HG02852 (cell line): ENCODE results near the gene SPTB.
A peak's percentile ranks its signal among the peaks of the same experiment; 100 is the strongest.
"Not testable (repeated sequence)": the region's sequence is repeated elsewhere in the genome, so short reads cannot be mapped to it uniquely, and the experiment has no call there.

Experiments
- ATAC-seq: cut with Tn5 transposase; IDR thresholded peaks from one replicate; pipeline ENCODE4 v1.9.1; 2021; ENCODE audit warnings: mild to moderate bottlenecking, moderate library complexity; ENCODE audit not compliant: unreplicated experiment

Gene SPTB

GRCh38 chr14:64824471-64824870 is 55.2 kb downstream of the SPTB start:
- ATAC-seq: no peak

DNA sequence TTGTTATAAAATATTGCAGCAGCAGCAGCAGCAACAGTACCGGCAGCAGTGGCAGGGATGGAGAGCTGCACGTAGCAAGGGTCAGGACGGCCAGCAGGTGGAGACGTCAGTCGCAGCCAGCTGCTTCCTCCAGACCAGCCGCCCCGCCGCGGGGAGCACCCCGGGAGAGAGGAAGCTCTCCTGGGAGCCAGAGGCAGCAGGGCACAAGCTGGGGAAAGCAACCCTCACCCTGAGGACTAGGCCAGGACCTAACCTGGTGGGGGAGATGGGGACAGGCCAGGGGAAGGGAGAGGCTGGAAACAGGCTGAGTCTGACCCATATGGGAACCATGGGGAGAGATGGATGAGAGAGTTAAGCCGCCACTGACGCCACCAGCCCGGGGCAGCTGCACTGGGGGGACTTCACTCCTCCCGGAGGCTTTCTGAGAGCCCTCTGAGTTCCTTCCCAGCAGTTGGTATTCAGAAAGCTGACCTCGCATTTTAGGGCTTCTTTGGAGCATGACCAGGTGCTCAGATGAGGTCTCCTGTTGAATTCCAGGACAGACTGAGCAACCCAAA is 56.3 kb downstream of the SPTB start:
- ATAC-seq: peak; percentile 64

- ATAC-seq: no peak
Observed at GRCh38 chr14:64821651-64822050, 58.1 kb downstream of the SPTB start.

DNA sequence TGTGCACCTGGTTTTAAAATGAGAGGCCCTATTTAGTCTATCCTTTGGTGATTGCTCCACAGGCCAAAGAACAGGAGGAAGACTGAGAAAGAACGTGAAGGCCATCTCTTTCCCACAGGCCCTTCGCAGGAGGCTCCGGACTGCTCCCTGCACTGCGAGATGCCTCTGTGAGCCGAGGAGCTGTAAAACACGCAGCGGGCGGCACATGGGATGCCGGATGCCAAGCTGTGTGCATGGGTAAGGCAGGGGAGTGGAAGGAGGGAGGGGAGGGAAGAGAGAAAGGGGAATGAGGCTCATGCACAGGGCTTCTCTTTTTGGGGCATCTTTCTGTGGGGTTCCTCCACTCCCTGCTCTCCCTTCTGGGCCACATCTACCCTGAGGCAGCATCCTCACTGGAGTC is 61.6 kb downstream of the SPTB start:
- no peak for ATAC-seq

GRCh38 chr14:64817631-64818030 is 62.1 kb downstream of the SPTB start:
- no peak for ATAC-seq

DNA sequence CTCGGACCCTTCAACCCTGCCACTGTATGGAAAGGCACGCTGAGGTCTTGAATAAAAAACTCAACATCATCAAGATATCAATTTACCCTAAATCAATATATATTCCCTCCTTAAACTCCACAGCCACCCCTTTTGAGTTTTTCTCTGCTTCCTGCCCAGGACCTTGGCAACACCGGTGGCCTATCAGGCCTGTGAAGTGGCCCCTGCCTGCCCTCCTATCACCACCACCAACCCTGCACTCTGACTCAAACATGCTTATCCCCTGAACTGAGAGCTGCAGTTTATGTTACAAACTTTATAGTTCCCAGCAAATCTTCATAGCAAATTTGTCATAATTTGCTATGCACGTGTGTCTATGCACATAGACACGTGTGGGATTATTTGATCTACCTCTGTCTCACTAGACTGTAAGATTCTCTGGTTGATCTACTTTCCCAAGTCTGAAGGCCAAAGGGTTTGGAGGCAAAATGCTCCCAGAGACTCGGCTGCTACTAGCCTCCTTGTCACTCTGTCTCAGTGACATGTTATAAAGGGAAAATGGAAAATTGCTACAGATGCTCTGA is 63.4 kb downstream of the SPTB start:
- ATAC-seq: no peak

- no peak for ATAC-seq
Observed at GRCh38 chr14:64815257-64815656, 64.5 kb downstream of the SPTB start.

DNA sequence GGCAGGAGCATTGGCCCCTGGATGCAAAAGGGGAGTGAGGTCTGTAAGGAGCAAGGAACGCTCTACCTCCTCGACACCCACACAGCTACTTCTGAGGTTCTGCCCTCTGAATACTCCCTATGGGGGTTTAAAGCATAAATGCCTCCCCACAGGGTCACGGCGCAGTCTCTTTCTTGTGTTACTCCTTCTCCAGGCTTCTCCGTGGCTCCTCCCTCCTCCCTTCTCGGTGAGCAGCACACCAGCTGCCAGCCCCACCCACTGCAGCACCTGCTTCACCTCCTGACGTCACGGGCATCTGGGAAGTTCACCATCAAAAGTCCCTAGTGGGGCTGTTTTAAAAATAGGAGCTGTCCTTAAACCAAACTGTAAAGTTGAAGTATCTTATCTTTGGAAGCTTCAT is 67.3 kb downstream of the SPTB start:
- ATAC-seq: no peak

DNA sequence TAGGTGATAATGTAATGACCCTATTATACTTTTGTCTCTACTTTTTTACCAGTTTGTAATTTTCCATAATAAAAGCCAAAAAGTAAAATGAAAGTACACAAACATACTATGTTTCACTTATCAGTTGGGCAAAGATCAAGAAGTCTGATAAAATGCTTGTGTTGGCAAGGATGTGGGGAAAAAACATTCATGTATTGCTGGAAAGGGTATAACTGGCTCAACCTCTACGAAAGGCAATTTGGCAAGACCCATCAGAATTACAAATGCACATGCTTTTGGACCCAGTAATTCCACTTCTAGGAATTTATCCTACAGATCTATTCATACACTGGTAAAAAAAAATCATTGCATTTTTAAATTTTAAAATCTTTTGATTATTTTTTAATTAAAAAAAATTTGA is 68.0 kb downstream of the SPTB start:
- no peak for ATAC-seq

DNA sequence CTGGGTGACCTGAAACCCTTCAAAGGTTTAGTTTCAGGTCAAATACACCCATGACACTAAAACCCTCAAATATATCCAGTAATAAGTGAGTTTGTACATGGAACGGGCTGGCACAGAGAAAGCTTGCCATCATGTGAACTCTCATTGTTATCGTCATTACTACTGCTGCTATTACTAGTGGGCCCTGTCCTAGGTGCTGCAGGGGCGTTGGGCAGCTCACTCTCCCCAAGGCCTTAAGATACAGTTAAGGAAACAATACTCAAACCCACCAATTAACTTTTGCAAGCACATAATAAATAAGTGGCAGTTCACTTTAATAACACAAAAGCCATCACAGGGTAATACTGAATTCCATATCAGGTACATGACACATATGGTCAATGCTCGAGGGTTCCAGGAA is 71.3 kb downstream of the SPTB start:
- no peak for ATAC-seq

DNA sequence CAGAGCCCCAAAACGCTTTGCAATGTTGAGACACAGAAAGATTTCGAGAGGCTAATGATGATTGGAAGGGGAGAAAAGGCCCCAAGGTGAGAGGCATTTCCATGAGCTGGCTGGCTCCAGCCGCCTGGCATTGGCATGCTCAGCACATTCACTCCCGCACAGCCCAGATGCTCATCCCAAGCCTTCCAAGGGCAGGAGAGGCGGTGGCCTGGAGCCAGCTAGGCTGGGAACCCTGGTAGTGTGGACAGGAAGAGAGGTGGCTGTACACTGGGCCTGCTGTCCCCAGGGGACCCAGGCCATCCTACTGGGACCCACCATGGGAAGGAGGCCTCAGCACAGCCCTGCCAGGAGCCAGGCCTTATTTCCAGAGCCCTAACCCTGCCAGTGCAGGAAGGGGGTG is 72.2 kb downstream of the SPTB start:
- ATAC-seq: no peak

- ATAC-seq: no peak
Observed at GRCh38 chr14:64806862-64807495, 72.7 kb downstream of the SPTB start.

GRCh38 chr14:64806202-64806861 is 73.4 kb downstream of the SPTB start:
- no peak for ATAC-seq

DNA sequence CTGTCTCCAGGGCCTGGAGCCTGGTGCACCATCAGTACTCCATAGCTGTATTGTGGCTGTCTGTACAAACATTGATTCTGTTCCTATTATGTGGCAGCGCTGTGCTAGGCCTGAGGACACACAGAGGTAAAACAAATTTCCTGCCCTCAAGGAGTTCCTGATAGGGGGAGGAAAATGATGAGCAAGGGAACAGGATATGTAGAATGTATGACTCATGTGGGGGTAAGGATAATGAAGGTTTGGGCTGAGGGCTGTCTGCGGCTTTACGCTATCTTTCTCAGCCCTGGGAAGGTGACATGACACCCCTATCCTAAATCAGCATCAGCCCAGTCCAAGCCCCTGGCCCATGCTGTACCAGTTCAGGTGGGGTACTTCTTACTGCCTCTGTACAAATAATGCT is 74.1 kb downstream of the SPTB start:
- not testable (repeated sequence) for ATAC-seq

GRCh38 chr14:64804754-64805260 is 74.9 kb downstream of the SPTB start:
- no peak for ATAC-seq

GRCh38 chr14:64801800-64802199 is 77.9 kb downstream of the SPTB start:
- ATAC-seq: no peak

DNA sequence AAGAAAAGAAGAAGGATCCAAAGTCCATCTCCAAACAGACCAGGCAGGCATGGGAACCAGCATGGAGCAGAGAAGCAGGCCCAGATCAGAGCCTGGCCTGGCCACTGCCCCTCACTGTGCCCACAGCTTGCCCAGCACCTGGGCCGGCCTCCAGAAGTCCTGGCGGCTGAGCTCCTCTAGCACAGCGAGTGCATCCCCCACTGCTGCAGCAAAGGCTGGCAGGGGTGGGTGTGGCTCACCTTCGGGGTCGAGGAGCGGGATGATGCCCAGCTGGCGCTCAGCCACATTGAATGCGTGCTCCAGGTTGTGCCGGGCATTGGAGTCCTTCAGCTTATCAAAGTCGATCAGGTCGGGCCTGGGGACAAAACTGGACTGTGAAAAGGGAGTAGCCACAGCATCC is 78.7 kb downstream of the SPTB start:
- ATAC-seq: no peak

DNA sequence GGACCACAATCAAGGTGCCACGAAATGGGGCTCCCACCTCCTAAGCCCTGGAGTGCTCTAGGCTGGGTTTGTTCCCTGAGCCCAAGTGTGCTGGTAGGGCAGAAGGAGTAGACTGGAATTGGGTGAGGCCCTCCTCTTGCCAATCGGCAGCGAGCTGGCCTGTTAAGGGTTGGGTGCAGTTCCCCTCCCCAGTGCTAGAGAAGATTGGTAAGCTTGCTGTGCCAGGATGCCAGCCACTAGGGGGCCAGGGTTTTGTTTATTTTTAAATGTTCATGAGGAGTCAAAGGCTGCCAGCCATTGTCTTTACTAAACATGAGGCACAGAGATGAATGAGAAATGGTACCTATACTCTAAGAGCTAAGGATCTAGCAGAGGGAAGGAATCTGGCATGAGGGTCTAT is 79.7 kb downstream of the SPTB start:
- no peak for ATAC-seq

DNA sequence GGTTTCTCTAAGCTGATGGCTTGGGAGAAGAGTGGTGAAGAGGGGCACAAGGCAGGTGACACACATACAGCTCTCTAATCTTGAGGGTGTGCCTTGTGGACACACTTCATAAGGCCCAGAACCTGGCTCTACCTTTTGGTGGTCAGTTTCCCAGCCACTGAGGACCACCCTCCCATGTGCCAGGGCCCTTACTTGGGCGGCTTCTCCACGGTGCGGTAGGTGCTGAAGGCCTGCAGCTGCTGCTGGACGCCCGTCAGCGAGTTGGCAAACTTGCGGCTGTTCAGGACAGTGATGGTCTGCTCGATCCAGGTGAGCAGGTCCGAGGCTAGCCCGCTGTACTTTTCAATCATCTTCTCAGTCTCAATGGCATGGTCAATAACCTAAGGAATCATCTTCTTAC is 80.2 kb downstream of the SPTB start:
- ATAC-seq: no peak

GRCh38 chr14:64796369-64796768 is 83.3 kb downstream of the SPTB start:
- no peak for ATAC-seq

DNA sequence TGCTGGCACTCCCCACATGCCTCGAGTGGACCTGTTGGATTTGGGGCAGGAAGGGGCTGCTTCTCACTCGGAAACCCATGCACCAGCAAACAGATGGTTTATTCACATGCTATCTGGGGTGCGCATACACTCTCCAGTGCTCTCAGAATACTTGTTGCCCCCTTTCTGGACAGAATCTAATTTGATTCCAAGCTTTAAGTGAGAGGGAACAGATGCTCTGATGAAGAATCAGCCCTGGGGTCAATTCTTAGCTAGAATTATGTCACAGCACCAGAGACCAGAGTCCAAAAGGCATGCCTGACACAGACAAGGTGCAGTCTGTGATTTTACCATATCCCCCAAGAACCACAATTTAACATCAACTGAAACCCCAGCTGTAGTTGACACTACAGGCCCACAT is 83.8 kb downstream of the SPTB start:
- no peak for ATAC-seq

- ATAC-seq: no peak
Observed at GRCh38 chr14:64795211-64795610, 84.5 kb downstream of the SPTB start.
